ENCODE results near the gene LENEP. TPM values are rescaled to one million over a fixed set of nuclear protein-coding genes. Genes with fewer than 3 reads are reported as not detected.
A peak's percentile ranks its signal among the peaks of the same experiment; 100 is the strongest.

Gene LENEP
- total RNA-seq, 4 donors from 2014 or later, result not detected

DNA sequence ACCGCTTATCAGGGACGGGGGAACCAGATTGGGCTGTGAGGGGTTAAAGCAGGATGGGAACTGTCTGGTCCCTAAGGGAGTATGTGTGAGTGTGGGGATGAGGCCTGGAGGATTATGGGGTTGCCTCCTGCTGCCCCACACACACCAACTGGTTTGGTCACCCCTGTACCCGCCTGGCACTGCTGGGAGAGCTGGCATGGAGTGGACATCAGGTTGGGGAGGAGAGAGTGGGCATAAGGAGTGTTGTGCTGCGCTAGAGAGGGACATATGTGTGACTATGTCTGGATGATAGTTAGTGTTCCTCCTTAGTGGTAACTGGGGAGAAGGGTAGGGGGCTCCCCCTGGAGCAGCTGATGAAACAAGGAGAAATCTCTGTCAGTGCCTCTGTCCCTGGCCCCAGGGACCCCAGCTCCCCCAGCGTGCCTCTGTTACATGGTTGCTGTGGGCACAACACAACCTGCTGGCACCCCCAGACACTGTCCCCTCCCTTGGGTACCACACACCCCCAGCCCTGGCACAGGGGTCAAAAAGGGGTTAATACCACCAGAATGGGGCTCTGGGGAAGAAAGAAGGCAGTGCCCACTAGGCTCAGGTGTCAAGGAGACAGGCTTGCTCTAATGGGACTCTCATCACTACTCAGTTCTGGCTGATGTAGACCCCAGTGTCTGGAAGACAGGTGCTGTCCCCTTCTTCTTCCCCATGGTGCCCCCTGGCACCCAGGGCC is 11.1 kb downstream of the LENEP start:
- in situ Hi-C loops (cut with MboI; ENCODE audit: low pct_ligation_motif_present in 1 of 4, low pct_unique_long_range_greater_than_20kb in 1 of 4, low sequenced_read_pairs in 3 of 4), result no loop called here
- TF ChIP-seq POLR2A (IDR thresholded peaks at IDR 0.05) (peak; percentile 18), EP300 (IDR thresholded peaks at IDR 0.05; ENCODE audit: low read depth) (no peak)
- peak; percentile 30 for DNase-seq
- intact Hi-C loops (cut with DNase I; ENCODE audit: low total_unique reads), result loop anchor here (5.0 kb wide), 1 partner anchor 37 kb away; no protein-coding TSS in a partner anchor
- H3K4me1 ChIP-seq, result peaks cover 39 to 66% (median 58%) of the 10 kb centered on the region in 4 donors
- no peaks in the 10 kb centered on the region for H3K27me3 ChIP-seq
- H3K9me3 ChIP-seq, result no peaks in the 10 kb centered on the region
- WGBS, 2 donors (ENCODE audit: low coverage in 1 of 2), result 22% methylated on average over 5 of the region's 5 CpGs; no CpG with 5 or more reads in 1 of the 2 donors
- peak overlapping the region; percentile 66 to 97 (median 79) for H3K4me3 ChIP-seq
- H3K27ac ChIP-seq, result peak overlapping the region; percentile 96 to 100 (median 98)
- H3K36me3 ChIP-seq, result no peaks in the 10 kb centered on the region

DNA sequence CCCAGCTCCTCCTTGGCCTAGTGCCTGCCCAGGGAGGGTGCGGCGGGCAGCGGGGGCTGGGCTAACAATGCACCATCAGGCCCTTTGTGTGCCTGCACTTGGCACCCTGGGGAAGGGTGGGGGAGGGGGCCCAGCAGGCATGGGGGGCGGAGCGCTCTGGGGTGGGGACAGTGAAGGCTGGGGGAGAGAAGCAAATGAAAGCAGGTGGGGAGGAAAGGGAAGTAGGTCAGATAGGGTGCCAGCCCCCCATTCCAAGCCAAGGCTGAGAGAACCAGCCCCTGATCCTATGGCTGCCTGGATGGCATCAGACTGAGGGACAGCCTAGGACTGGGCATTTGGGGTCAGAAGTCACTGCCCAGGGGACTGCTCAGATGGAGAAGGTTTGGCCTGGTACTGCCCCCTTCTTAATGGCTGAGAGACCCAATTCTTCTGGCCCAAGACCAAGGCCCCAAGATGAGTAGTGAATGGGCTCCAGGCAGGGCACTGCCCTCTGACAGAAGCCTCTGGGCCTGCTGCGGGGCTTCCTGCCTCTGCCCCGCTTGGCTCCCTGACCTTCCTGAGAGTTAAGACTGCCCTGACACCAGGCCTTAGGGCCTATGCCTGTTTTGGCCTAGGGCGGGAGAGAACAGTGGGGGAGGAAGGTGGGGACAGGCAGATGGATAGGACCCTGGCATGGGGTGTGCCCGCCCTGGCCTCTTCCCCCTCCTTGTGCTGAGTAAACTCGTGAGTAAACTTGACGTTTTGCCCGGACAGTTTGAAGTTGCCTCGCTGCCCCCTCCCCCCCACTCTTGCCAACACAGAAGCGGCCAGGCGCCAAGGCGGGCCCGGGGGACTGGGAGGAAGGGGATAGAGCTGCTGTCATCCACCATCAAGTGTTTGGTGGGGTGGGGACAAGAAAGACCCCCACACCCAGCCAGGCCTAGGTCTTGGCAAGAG is 12.0 kb downstream of the LENEP start:
- Histone ChIP-seq H3K4me3 (peak overlapping the region in 3 of 4 donors; percentile 66 to 86 (median 72)), H3K27me3 (no peaks in the 10 kb centered on the region), H3K36me3 (no peaks in the 10 kb centered on the region), H3K27ac (peak overlapping the region; percentile 96 to 100 (median 98)), H3K4me1 (peaks cover 31 to 66% (median 58%) of the 10 kb centered on the region in 4 donors), H3K9me3 (no peaks in the 10 kb centered on the region)
- in situ Hi-C loops (cut with MboI; ENCODE audit: low pct_ligation_motif_present in 1 of 4, low pct_unique_long_range_greater_than_20kb in 1 of 4, low sequenced_read_pairs in 3 of 4) (no loop called here), intact Hi-C loops (cut with DNase I; ENCODE audit: low total_unique reads) (no loop called here)
- peak; percentile 86 for DNase-seq
- TF ChIP-seq, protein P1, sequence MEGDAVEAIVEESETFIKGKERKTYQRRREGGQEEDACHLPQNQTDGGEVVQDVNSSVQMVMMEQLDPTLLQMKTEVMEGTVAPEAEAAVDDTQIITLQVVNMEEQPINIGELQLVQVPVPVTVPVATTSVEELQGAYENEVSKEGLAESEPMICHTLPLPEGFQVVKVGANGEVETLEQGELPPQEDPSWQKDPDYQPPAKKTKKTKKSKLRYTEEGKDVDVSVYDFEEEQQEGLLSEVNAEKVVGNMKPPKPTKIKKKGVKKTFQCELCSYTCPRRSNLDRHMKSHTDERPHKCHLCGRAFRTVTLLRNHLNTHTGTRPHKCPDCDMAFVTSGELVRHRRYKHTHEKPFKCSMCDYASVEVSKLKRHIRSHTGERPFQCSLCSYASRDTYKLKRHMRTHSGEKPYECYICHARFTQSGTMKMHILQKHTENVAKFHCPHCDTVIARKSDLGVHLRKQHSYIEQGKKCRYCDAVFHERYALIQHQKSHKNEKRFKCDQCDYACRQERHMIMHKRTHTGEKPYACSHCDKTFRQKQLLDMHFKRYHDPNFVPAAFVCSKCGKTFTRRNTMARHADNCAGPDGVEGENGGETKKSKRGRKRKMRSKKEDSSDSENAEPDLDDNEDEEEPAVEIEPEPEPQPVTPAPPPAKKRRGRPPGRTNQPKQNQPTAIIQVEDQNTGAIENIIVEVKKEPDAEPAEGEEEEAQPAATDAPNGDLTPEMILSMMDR (IDR thresholded peaks at IDR 0.05), result no peak
- peak; percentile 41 for TF ChIP-seq POLR2A (IDR thresholded peaks at IDR 0.05)
- TF ChIP-seq EP300 (IDR thresholded peaks at IDR 0.05; ENCODE audit: low read depth), result no peak
- TF ChIP-seq POLR2AphosphoS5 (IDR thresholded peaks at IDR 0.05), result peak; percentile 33 to 79 (median 77)
- 17% methylated on average over 17 of the region's 17 CpGs; no CpG with 5 or more reads in 1 of the 2 donors for WGBS, 2 donors (ENCODE audit: low coverage in 1 of 2)

DNA sequence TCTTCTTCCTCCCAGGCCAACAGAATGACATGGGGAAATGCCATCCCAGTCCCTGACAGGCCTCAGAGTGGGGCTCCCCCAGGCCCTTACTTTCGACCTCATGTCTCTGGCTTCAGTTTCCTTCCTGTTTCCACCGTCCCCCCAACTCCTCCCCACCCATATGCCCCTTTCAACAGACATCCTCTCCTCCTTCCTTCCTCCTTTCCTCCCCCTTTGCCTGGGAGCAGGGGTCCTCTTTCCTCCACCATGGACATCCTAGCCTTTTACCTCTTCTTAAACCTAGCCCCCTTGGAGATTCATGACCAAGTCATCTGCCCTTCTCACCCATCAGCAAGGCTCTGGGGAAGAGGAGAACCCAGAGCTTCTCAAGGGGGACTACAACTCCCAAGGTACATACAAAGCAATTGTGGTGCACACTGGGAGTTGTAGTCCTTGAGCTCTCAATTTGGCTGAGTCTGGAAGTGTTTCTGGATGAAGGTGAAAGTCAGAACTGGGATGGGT is 13.3 kb downstream of the LENEP start:
- peak overlapping the region in 1 of 4 donors; percentile 28 for H3K4me3 ChIP-seq
- 26 to 28% methylated on average over 2 of the region's 2 CpGs for WGBS, 2 donors (ENCODE audit: low coverage in 1 of 2)
- intact Hi-C loops (cut with DNase I; ENCODE audit: low total_unique reads) (no loop called here), in situ Hi-C loops (cut with MboI; ENCODE audit: low pct_ligation_motif_present in 1 of 4, low pct_unique_long_range_greater_than_20kb in 1 of 4, low sequenced_read_pairs in 3 of 4) (no loop called here)
- peaks cover 36 to 78% (median 71%) of the 10 kb centered on the region in 4 donors for H3K4me1 ChIP-seq
- TF ChIP-seq, protein P1 (IDR thresholded peaks at IDR 0.05), result no peak
- TF ChIP-seq POLR2AphosphoS5 (IDR thresholded peaks at IDR 0.05) (no peak), POLR2A (IDR thresholded peaks at IDR 0.05) (no peak), EP300 (IDR thresholded peaks at IDR 0.05; ENCODE audit: low read depth) (no peak)
- H3K36me3 ChIP-seq, result no peaks in the 10 kb centered on the region
- H3K9me3 ChIP-seq, result no peaks in the 10 kb centered on the region
- peak; percentile 37 for DNase-seq
- no peaks in the 10 kb centered on the region for H3K27me3 ChIP-seq
- peak overlapping the region; percentile 96 to 100 (median 98) for H3K27ac ChIP-seq

DNA sequence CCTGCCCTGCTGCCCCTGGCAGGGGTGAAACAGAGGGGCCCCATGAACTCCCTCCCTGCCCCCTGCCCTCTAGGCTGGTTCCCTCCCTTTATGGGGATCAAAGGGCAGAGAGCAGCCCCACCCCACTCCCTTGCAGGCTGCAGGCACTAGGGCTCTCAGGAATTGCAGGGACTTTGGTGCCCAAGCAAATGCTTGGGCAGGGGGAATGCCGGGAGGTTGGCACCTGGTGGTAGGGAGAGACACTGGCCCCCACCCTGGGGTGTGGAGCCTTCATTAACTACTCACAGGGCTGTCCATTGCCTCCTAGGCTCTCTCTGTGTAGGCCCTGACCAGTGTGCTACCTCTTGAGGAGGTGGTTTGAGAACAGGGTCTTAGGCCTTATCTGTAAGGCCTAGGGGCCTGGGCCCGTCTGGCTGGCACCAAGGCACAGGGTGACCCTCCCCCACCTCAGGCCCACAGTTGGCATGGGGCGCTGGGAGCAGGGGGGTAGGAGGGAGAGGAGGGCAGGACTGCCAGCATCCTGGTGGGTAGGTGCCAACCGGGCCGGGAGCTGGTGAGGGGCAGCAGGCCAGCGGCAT is 14.0 kb downstream of the LENEP start:
- intact Hi-C loops (cut with DNase I; ENCODE audit: low total_unique reads), result no loop called here
- H3K9me3 ChIP-seq, result no peaks in the 10 kb centered on the region
- H3K27me3 ChIP-seq, result no peaks in the 10 kb centered on the region
- no peaks in the 10 kb centered on the region for H3K36me3 ChIP-seq
- peak overlapping the region; percentile 96 to 100 (median 98) for H3K27ac ChIP-seq
- TF ChIP-seq POLR2AphosphoS5 (IDR thresholded peaks at IDR 0.05) (peak in 2 of 3 donors; percentile 64 to 88), EP300 (IDR thresholded peaks at IDR 0.05; ENCODE audit: low read depth) (peak; percentile 82), POLR2A (IDR thresholded peaks at IDR 0.05) (peak; percentile 71)
- TF ChIP-seq, protein P1 (IDR thresholded peaks at IDR 0.05), result peak in 2 of 5 experiments; percentile 37 to 45
- DNase-seq, result peak; percentile 91
- H3K4me3 ChIP-seq, result peak overlapping the region in 2 of 4 donors; percentile 28 to 56
- 42% methylated on average over 6 of the region's 6 CpGs; no CpG with 5 or more reads in 1 of the 2 donors for WGBS, 2 donors (ENCODE audit: low coverage in 1 of 2)
- H3K4me1 ChIP-seq, result peaks cover 40 to 84% (median 78%) of the 10 kb centered on the region in 4 donors
- in situ Hi-C loops (cut with MboI; ENCODE audit: low pct_ligation_motif_present in 1 of 4, low pct_unique_long_range_greater_than_20kb in 1 of 4, low sequenced_read_pairs in 3 of 4), result no loop called here

All from transverse colon (tissue), 4 donors.